ENCODE data around the gene XCL2.

The XCL2 gene

GRCh38 chr1:168513656-168514404 is 30.0 kb downstream of the XCL2 start:
- no peaks in the 10 kb centered on the region for H3K9me3 ChIP-seq (ENCODE audit: control insufficient read depth, insufficient read depth, low read length)
- H3K9ac ChIP-seq (ENCODE audit: low read depth, low read length) = no peak overlapping the region
- H3K4me1 ChIP-seq (ENCODE audit: insufficient read depth, low read length) = no peaks in the 10 kb centered on the region
- no peaks in the 10 kb centered on the region for H3K36me3 ChIP-seq (ENCODE audit: insufficient read depth, low read length)

GRCh38 chr1:168512864-168513595 is 30.8 kb downstream of the XCL2 start:
- Histone ChIP-seq H3K4me1 (ENCODE audit: insufficient read depth, low read length) (no peaks in the 10 kb centered on the region), H3K9me3 (ENCODE audit: control insufficient read depth, insufficient read depth, low read length) (no peaks in the 10 kb centered on the region), H3K9ac (ENCODE audit: low read depth, low read length) (no peak overlapping the region), H3K36me3 (ENCODE audit: insufficient read depth, low read length) (no peaks in the 10 kb centered on the region)

GRCh38 chr1:168509875-168510791 is 33.7 kb downstream of the XCL2 start:
- H3K4me1 ChIP-seq (ENCODE audit: insufficient read depth, low read length) = no peaks in the 10 kb centered on the region
- no peaks in the 10 kb centered on the region for H3K36me3 ChIP-seq (ENCODE audit: insufficient read depth, low read length)
- H3K9ac ChIP-seq (ENCODE audit: low read depth, low read length) = no peak overlapping the region
- H3K9me3 ChIP-seq (ENCODE audit: control insufficient read depth, insufficient read depth, low read length) = no peaks in the 10 kb centered on the region

GRCh38 chr1:168509210-168509609 is 34.6 kb downstream of the XCL2 start:
- Histone ChIP-seq H3K9me3 (ENCODE audit: control insufficient read depth, insufficient read depth, low read length) (no peaks in the 10 kb centered on the region), H3K36me3 (ENCODE audit: insufficient read depth, low read length) (no peaks in the 10 kb centered on the region), H3K9ac (ENCODE audit: low read depth, low read length) (no peak overlapping the region), H3K4me1 (ENCODE audit: insufficient read depth, low read length) (no peaks in the 10 kb centered on the region)

- H3K9ac ChIP-seq (ENCODE audit: low read depth, low read length) = no peak overlapping the region
- no peaks in the 10 kb centered on the region for H3K9me3 ChIP-seq (ENCODE audit: control insufficient read depth, insufficient read depth, low read length)
- H3K4me1 ChIP-seq (ENCODE audit: insufficient read depth, low read length) = no peaks in the 10 kb centered on the region
- no peaks in the 10 kb centered on the region for H3K36me3 ChIP-seq (ENCODE audit: insufficient read depth, low read length)
Measured at GRCh38 chr1:168507828-168508227, 36.0 kb downstream of the XCL2 start.

- no peaks in the 10 kb centered on the region for H3K4me1 ChIP-seq (ENCODE audit: insufficient read depth, low read length)
- H3K36me3 ChIP-seq (ENCODE audit: insufficient read depth, low read length) = no peaks in the 10 kb centered on the region
- no peak overlapping the region for H3K9ac ChIP-seq (ENCODE audit: low read depth, low read length)
- no peaks in the 10 kb centered on the region for H3K9me3 ChIP-seq (ENCODE audit: control insufficient read depth, insufficient read depth, low read length)
Measured at GRCh38 chr1:168507231-168507630, 36.6 kb downstream of the XCL2 start.

GRCh38 chr1:168506204-168506819 is 37.5 kb downstream of the XCL2 start:
- Histone ChIP-seq H3K9me3 (ENCODE audit: control insufficient read depth, insufficient read depth, low read length) (no peaks in the 10 kb centered on the region), H3K4me1 (ENCODE audit: insufficient read depth, low read length) (no peaks in the 10 kb centered on the region), H3K9ac (ENCODE audit: low read depth, low read length) (no peak overlapping the region), H3K36me3 (ENCODE audit: insufficient read depth, low read length) (no peaks in the 10 kb centered on the region)

- Histone ChIP-seq H3K36me3 (ENCODE audit: insufficient read depth, low read length) (no peaks in the 10 kb centered on the region), H3K4me1 (ENCODE audit: insufficient read depth, low read length) (no peaks in the 10 kb centered on the region), H3K9ac (ENCODE audit: low read depth, low read length) (no peak overlapping the region), H3K9me3 (ENCODE audit: control insufficient read depth, insufficient read depth, low read length) (no peaks in the 10 kb centered on the region)
Measured at GRCh38 chr1:168505006-168505405, 38.8 kb downstream of the XCL2 start.

- no peak overlapping the region for H3K9ac ChIP-seq (ENCODE audit: low read depth, low read length)
Measured at GRCh38 chr1:168504064-168504837, 39.5 kb downstream of the XCL2 start.

GRCh38 chr1:168499688-168500049 is 44.1 kb downstream of the XCL2 start:
- 0 out of 2 replicates have a peak, but pooled peaks cover 5% of the 10 kb centered on the region for H3K4me1 ChIP-seq (ENCODE audit: insufficient read depth, low read length)
- H3K9me3 ChIP-seq (ENCODE audit: control insufficient read depth, insufficient read depth, low read length) = no peaks in the 10 kb centered on the region
- no peaks in the 10 kb centered on the region for H3K36me3 ChIP-seq (ENCODE audit: insufficient read depth, low read length)
- no peak overlapping the region for H3K9ac ChIP-seq (ENCODE audit: low read depth, low read length)

More at GRCh38 chr1:168504064-168504837, 39.5 kb downstream of the XCL2 start:
- Histone ChIP-seq H3K4me1 (ENCODE audit: insufficient read depth, low read length) (no peaks in the 10 kb centered on the region), H3K9me3 (ENCODE audit: control insufficient read depth, insufficient read depth, low read length) (no peaks in the 10 kb centered on the region), H3K36me3 (ENCODE audit: insufficient read depth, low read length) (no peaks in the 10 kb centered on the region)

- H3K4me1 ChIP-seq (ENCODE audit: insufficient read depth, low read length) = 0 out of 2 replicates have a peak, but pooled peaks cover 5% of the 10 kb centered on the region
Measured at GRCh38 chr1:168498956-168499687, 44.7 kb downstream of the XCL2 start.

GRCh38 chr1:168498159-168498631 is 45.6 kb downstream of the XCL2 start:
- Histone ChIP-seq H3K9ac (ENCODE audit: low read depth, low read length) (no peak overlapping the region), H3K9me3 (ENCODE audit: control insufficient read depth, insufficient read depth, low read length) (no peaks in the 10 kb centered on the region), H3K4me1 (ENCODE audit: insufficient read depth, low read length) (0 out of 2 replicates have a peak, but pooled peaks cover 5% of the 10 kb centered on the region), H3K36me3 (ENCODE audit: insufficient read depth, low read length) (no peaks in the 10 kb centered on the region)

More at GRCh38 chr1:168498956-168499687, 44.7 kb downstream of the XCL2 start:
- Histone ChIP-seq H3K36me3 (ENCODE audit: insufficient read depth, low read length) (no peaks in the 10 kb centered on the region), H3K9ac (ENCODE audit: low read depth, low read length) (no peak overlapping the region), H3K9me3 (ENCODE audit: control insufficient read depth, insufficient read depth, low read length) (no peaks in the 10 kb centered on the region)
